ENCODE results near the gene RUNX1. TPM values are rescaled to one million over a fixed set of nuclear protein-coding genes. Genes with fewer than 3 reads are reported as not detected.

RUNX1 gene
- total and polyA plus RNA-seq, 7 experiments from 2014 or later: 27.9 to 154 (median 85.1) TPM

- CTCF ChIA-PET: no interaction called here
- no peaks in the 10 kb centered on the region for H3K27me3 ChIP-seq (ENCODE audit: control insufficient read depth in 2 of 2, insufficient read depth in 2 of 2, low read length in 2 of 2)
- Mint-ChIP-seq H3K9me3 (peaks cover 0 to 6% (median 0%) of the 10 kb centered on the region in 11 donors), H3K4me3 (no peak overlapping the region), H3K27ac (peak overlapping the region in 2 of 9 donors; percentile 17 to 32), H3K27me3 (no peaks in the 10 kb centered on the region), H3K4me1 (peaks cover 27 to 66% (median 55%) of the 10 kb centered on the region in 7 donors), H3K36me3 (peaks cover 9 to 58% (median 32%) of the 10 kb centered on the region in 5 donors)
- no peak overlapping the region for H3K4me3 ChIP-seq (ENCODE audit: low read length)
- POLR2A ChIA-PET: no interaction called here
- H3K9me3 ChIP-seq (ENCODE audit: control insufficient read depth in 2 of 3, low read length in 3 of 3): no peaks in the 10 kb centered on the region
- intact Hi-C loops (cut with micrococcal nuclease): no loop called here
- ATAC-seq (no peak), DNase-seq (no peak)
- H3K27ac ChIP-seq (ENCODE audit: low read depth, low read length): no peak overlapping the region
- peaks cover 11 to 78% (median 16%) of the 10 kb centered on the region in 3 experiments for H3K36me3 ChIP-seq (ENCODE audit: control insufficient read depth in 2 of 3, insufficient read depth in 3 of 3, low read length in 3 of 3)
- H3K4me1 ChIP-seq (ENCODE audit: control insufficient read depth in 2 of 2, insufficient read depth in 2 of 2, low read length in 2 of 2): peaks cover 0 to 16% of the 10 kb centered on the region in 2 donors
These were observed 179.6 kb downstream of the RUNX1 start for GRCh38 chr21:34869545-34869944.

- POLR2A ChIA-PET: no interaction called here
- H3K9me3 Mint-ChIP-seq: peaks cover 0 to 3% (median 0%) of the 10 kb centered on the region in 11 donors
- H3K4me1 Mint-ChIP-seq: peaks cover 27 to 59% (median 51%) of the 10 kb centered on the region in 7 donors
- CTCF ChIA-PET: no interaction called here
- no peaks in the 10 kb centered on the region for H3K9me3 ChIP-seq (ENCODE audit: control insufficient read depth in 2 of 3, low read length in 3 of 3)
- H3K4me3 ChIP-seq (ENCODE audit: low read length): no peak overlapping the region
- H3K27me3 ChIP-seq (ENCODE audit: control insufficient read depth in 2 of 2, insufficient read depth in 2 of 2, low read length in 2 of 2): no peaks in the 10 kb centered on the region
- H3K27me3 Mint-ChIP-seq: no peaks in the 10 kb centered on the region
- H3K4me3 Mint-ChIP-seq: no peak overlapping the region
- peaks cover 5 to 82% (median 9%) of the 10 kb centered on the region in 3 experiments for H3K36me3 ChIP-seq (ENCODE audit: control insufficient read depth in 2 of 3, insufficient read depth in 3 of 3, low read length in 3 of 3)
- DNase-seq (no peak), ATAC-seq (no peak)
- peaks cover 0 to 16% of the 10 kb centered on the region in 2 donors for H3K4me1 ChIP-seq (ENCODE audit: control insufficient read depth in 2 of 2, insufficient read depth in 2 of 2, low read length in 2 of 2)
- peaks cover 9 to 58% (median 33%) of the 10 kb centered on the region in 5 donors for H3K36me3 Mint-ChIP-seq
- peak overlapping the region in 6 of 9 donors; percentile 6 to 70 (median 40) for H3K27ac Mint-ChIP-seq
- intact Hi-C loops (cut with micrococcal nuclease): no loop called here
- no peak overlapping the region for H3K27ac ChIP-seq (ENCODE audit: low read depth, low read length)
These were observed 181.3 kb downstream of the RUNX1 start for GRCh38 chr21:34867785-34868184.

DNA sequence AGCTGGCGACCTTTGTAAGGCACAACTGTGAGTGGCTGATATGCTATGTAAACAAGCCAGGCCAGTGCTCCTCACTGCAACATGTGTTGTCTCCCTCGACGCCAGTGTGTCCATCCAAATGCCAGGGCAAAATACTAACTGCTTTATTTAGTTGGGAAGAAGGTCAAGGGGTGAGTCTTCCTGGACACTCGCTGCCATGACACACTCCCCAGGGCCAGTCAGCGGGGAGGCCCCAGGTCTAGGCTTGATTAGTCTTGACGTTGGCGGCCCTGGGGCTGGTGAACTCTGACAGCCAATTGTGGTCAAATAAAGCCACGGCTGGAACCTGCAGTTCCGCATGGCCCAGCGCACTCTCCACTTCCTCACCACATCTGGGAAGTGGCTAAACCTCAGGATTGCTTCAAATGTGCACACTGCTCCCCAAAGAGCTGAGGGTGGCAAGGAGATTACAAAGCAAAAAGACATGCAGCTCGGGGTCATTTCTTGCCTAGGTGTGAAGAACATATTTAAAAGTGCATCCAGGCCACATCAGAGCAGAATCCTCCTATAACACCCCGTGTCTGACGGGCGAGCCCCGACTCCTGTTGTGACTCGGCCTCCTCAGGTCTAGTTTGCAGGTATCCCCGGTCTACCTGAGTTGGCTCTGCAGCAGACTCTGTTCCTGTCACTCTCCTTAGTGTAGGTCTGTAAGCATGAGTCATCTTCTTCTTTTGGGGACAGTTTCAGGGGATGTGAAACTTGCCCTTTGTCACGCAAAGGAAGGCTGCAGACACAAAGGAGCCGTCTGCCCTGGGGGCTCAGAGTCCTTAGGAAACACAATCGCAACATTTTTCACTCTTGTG, 183.5 kb downstream of the RUNX1 start:
- H3K36me3 ChIP-seq (ENCODE audit: control insufficient read depth in 2 of 3, insufficient read depth in 3 of 3, low read length in 3 of 3): peaks cover 9 to 92% (median 10%) of the 10 kb centered on the region in 3 experiments

GRCh38 chr21:34864370-34865149, 184.5 kb downstream of the RUNX1 start:
- peak overlapping the region in 5 of 9 donors; percentile 10 to 90 (median 48) for H3K27ac Mint-ChIP-seq
- H3K4me1 Mint-ChIP-seq: peaks cover 22 to 62% (median 50%) of the 10 kb centered on the region in 7 donors
- no peak for DNase-seq
- intact Hi-C loops (cut with micrococcal nuclease): no loop called here
- Histone ChIP-seq H3K9me3 (ENCODE audit: control insufficient read depth in 2 of 3, low read length in 3 of 3) (no peaks in the 10 kb centered on the region), H3K4me1 (ENCODE audit: control insufficient read depth in 2 of 2, insufficient read depth in 2 of 2, low read length in 2 of 2) (peaks cover 0 to 16% of the 10 kb centered on the region in 2 donors), H3K27me3 (ENCODE audit: control insufficient read depth in 2 of 2, insufficient read depth in 2 of 2, low read length in 2 of 2) (no peaks in the 10 kb centered on the region), H3K27ac (ENCODE audit: low read depth, low read length) (no peak overlapping the region), H3K36me3 (ENCODE audit: control insufficient read depth in 2 of 3, insufficient read depth in 3 of 3, low read length in 3 of 3) (peaks cover 8 to 85% (median 10%) of the 10 kb centered on the region in 3 experiments), H3K4me3 (ENCODE audit: low read length) (no peak overlapping the region)
- ATAC-seq: no peak
- H3K4me3 Mint-ChIP-seq: peak overlapping the region in 1 of 10 donors; percentile 43
- ChIA-PET CTCF (no interaction called here), POLR2A (no interaction called here)
- peaks cover 6 to 72% (median 45%) of the 10 kb centered on the region in 5 donors for H3K36me3 Mint-ChIP-seq
- H3K27me3 Mint-ChIP-seq: no peaks in the 10 kb centered on the region
- H3K9me3 Mint-ChIP-seq: peaks cover 0 to 3% (median 0%) of the 10 kb centered on the region in 11 donors

More for the DNA sequence above, 183.5 kb downstream of the RUNX1 start:
- H3K4me1 ChIP-seq (ENCODE audit: control insufficient read depth in 2 of 2, insufficient read depth in 2 of 2, low read length in 2 of 2): peaks cover 0 to 16% of the 10 kb centered on the region in 2 donors
- H3K9me3 ChIP-seq (ENCODE audit: control insufficient read depth in 2 of 3, low read length in 3 of 3): no peaks in the 10 kb centered on the region
- POLR2A ChIA-PET: no interaction called here
- Mint-ChIP-seq H3K4me3 (peak overlapping the region in 1 of 10 donors; percentile 75), H3K27ac (peak overlapping the region in 7 of 9 donors; percentile 40 to 79 (median 52)), H3K9me3 (peaks cover 0 to 3% (median 0%) of the 10 kb centered on the region in 11 donors), H3K27me3 (no peaks in the 10 kb centered on the region), H3K4me1 (peaks cover 22 to 61% (median 47%) of the 10 kb centered on the region in 7 donors), H3K36me3 (peaks cover 6 to 71% (median 41%) of the 10 kb centered on the region in 5 donors)
- CTCF ChIA-PET: interaction anchor here (0.6 kb wide), 1 partner anchor 534 kb away, joined by 3 read pairs; no protein-coding TSS in a partner anchor
- intact Hi-C loops (cut with micrococcal nuclease): no loop called here
- no peak for DNase-seq
- no peak overlapping the region for H3K27ac ChIP-seq (ENCODE audit: low read depth, low read length)
- H3K27me3 ChIP-seq (ENCODE audit: control insufficient read depth in 2 of 2, insufficient read depth in 2 of 2, low read length in 2 of 2): no peaks in the 10 kb centered on the region
- H3K4me3 ChIP-seq (ENCODE audit: low read length): no peak overlapping the region
- peak; percentile 88 for ATAC-seq

DNA sequence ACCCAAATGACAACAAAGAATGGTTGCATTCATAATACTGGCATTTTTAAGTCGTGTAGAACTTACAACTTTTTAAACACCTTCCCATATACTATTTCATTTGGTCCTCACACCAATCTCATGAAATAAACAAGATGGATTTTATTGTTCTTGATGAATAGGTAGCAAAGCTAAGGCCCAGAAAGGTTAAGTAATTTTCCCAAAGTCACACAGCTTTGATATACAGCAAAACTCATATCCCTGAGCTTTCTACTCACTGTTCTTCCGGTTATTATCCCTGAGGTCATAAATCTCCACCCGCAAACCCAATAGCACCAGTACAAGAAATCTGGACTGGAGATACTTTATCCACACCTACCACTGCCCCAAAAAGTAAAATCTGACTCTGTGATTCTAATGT, 186.2 kb downstream of the RUNX1 start:
- Mint-ChIP-seq H3K36me3 (peaks cover 16 to 75% (median 52%) of the 10 kb centered on the region in 5 donors), H3K9me3 (peaks cover 0 to 3% (median 0%) of the 10 kb centered on the region in 11 donors), H3K4me1 (peaks cover 14 to 52% (median 41%) of the 10 kb centered on the region in 7 donors), H3K4me3 (no peak overlapping the region), H3K27me3 (no peaks in the 10 kb centered on the region), H3K27ac (peak overlapping the region in 4 of 9 donors; percentile 13 to 89 (median 56))
- POLR2A ChIA-PET: no interaction called here
- peaks cover 15 to 85% (median 22%) of the 10 kb centered on the region in 3 experiments for H3K36me3 ChIP-seq (ENCODE audit: control insufficient read depth in 2 of 3, insufficient read depth in 3 of 3, low read length in 3 of 3)
- H3K9me3 ChIP-seq (ENCODE audit: control insufficient read depth in 2 of 3, low read length in 3 of 3): no peaks in the 10 kb centered on the region
- CTCF ChIA-PET: no interaction called here
- intact Hi-C loops (cut with micrococcal nuclease): no loop called here
- no peak overlapping the region for H3K27ac ChIP-seq (ENCODE audit: low read depth, low read length)
- no peaks in the 10 kb centered on the region for H3K27me3 ChIP-seq (ENCODE audit: control insufficient read depth in 2 of 2, insufficient read depth in 2 of 2, low read length in 2 of 2)
- no peak overlapping the region for H3K4me3 ChIP-seq (ENCODE audit: low read length)
- DNase-seq (no peak), ATAC-seq (no peak)
- peaks cover 0 to 16% of the 10 kb centered on the region in 2 donors for H3K4me1 ChIP-seq (ENCODE audit: control insufficient read depth in 2 of 2, insufficient read depth in 2 of 2, low read length in 2 of 2)

GRCh38 chr21:34861258-34861657, 187.8 kb downstream of the RUNX1 start:
- peaks cover 21 to 83% (median 57%) of the 10 kb centered on the region in 5 donors for H3K36me3 Mint-ChIP-seq
- H3K4me1 ChIP-seq (ENCODE audit: control insufficient read depth in 2 of 2, insufficient read depth in 2 of 2, low read length in 2 of 2): peaks cover 0 to 9% of the 10 kb centered on the region in 2 donors
- H3K27ac ChIP-seq (ENCODE audit: low read depth, low read length): no peak overlapping the region
- H3K4me1 Mint-ChIP-seq: peaks cover 10 to 42% (median 29%) of the 10 kb centered on the region in 7 donors
- ATAC-seq (no peak), DNase-seq (no peak)
- H3K9me3 ChIP-seq (ENCODE audit: control insufficient read depth in 2 of 3, low read length in 3 of 3): no peaks in the 10 kb centered on the region
- intact Hi-C loops (cut with micrococcal nuclease): no loop called here
- peak overlapping the region in 1 of 10 donors; percentile 19 for H3K4me3 Mint-ChIP-seq
- no peaks in the 10 kb centered on the region for H3K27me3 Mint-ChIP-seq
- no peak overlapping the region for H3K4me3 ChIP-seq (ENCODE audit: low read length)
- CTCF ChIA-PET: no interaction called here
- peaks cover 19 to 91% (median 28%) of the 10 kb centered on the region in 3 experiments for H3K36me3 ChIP-seq (ENCODE audit: control insufficient read depth in 2 of 3, insufficient read depth in 3 of 3, low read length in 3 of 3)
- peaks cover 0 to 3% (median 0%) of the 10 kb centered on the region in 11 donors for H3K9me3 Mint-ChIP-seq
- no peaks in the 10 kb centered on the region for H3K27me3 ChIP-seq (ENCODE audit: control insufficient read depth in 2 of 2, insufficient read depth in 2 of 2, low read length in 2 of 2)
- peak overlapping the region in 6 of 9 donors; percentile 3 to 77 (median 26) for H3K27ac Mint-ChIP-seq
- POLR2A ChIA-PET: no interaction called here

Measured in naive thymus-derived CD4-positive, alpha-beta T cell (primary cell).